Heart left ventricle (tissue), 13 donors: ENCODE results near the gene TNFSF11.
"Not testable (repeated sequence)": the region's sequence is repeated elsewhere in the genome, so short reads cannot be mapped to it uniquely, and the experiment has no call there.

Experiments used
- CTCF ChIP-seq, 12 donors: fragments of 200-600 bp; sonication (generic) in 4 of 12; IDR thresholded peaks; one replicate each; pipeline versions ENCODE4 v1.5.0 to v1.8.0; 2018 to 2022; ENCODE audit warnings: antibody characterized with exemption in 12 of 12, mild to moderate bottlenecking in 5 of 12
- POLR2A ChIP-seq, 2 donors: fragments of 450-650 bp; IDR thresholded peaks; one replicate each; pipeline ENCODE4 v1.6.1; 2017; ENCODE audit warnings: antibody characterized with exemption in 2 of 2, mild to moderate bottlenecking in 2 of 2, moderate library complexity in 2 of 2
- donor health status: ischemic (EF 13 %, LVEDD 7.1; RV severe dilation, severe dysfunction).
- donor health status: DM: no; HTN: yes; CAD: no.
- donor health status: DM: no; HTN: no; CAD: no.
- donor health status: ischemic (EF 25% LVEDD 6.9; RV normal size, moderate dysfunction).
- donor health status: ischemic (EF 25% LVEDD 5.7; RV mildly dilated, moderate dysfunction).
- donor health status: ischemic (EF 35%, LVEDD 5.7; RV mildly dilated, moderate dysfunction).
- donor health status: nonischemic (EF 11% LVEDD 7.7; RV severe dilation, severe dysfunction).
- donor health status: DM: yes; HTN: yes; CAD: no.
- donor health status: PGD.
- donor health status: ischemic (EF 29% LVEDD 5.4; RV normal size, mild dysfunction).
- donor health status: nonischemic (EF 23%, LVEDD 6.1; RV moderate dilation, normal function).

DNA sequence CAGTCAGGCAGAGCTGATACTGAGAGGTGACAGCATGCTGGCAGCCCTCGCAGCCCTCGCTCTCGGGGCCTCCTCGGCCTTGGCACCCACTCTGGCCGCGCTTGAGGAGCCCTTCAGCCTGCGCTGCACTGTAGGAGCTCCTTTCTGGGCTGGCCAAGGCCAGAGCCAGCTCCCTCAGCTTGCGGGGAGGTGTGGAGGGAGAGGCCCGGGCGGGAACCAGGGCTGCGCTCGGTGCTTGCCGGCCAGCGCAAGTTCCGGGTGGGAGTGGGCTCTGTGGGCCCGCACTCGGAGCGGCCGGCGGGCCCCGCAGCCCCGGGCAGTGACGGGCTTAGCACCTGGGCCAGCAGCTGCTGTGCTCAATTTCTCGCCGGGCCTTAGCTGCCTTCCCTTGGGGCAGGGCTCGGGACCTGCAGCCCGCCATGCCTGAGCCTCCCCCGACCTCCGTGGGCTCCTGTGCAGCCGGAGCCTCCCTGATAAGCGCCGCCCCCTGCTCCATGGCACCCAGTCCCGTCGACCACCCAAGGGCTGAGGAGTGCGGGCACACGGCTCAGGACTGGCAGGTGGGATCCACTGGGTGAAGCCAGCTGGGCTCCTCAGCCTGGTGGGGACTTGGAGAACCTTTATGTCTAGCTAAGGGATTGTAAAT lies 14.3 kb upstream of the TNFSF11 start:
- not testable (repeated sequence) for TF ChIP-seq CTCF, POLR2A (IDR thresholded peaks at IDR 0.05)
